Neural progenitor cell (in vitro differentiated cells): Measurements from ENCODE around the gene RPH3AL.

Source experiments
- EZH2phosphoT487 ChIP-seq: fragments of 200-600 bp; sonication (generic); IDR thresholded peaks from 2 replicates; pipeline ENCODE4 v1.6.1; 2017; ENCODE audit warnings: antibody characterized with exemption
- TF ChIP-seq, protein P1 (sequence below): fragments of 200-600 bp; sonication (generic); IDR thresholded peaks from 2 replicates; pipeline ENCODE4 v1.5.1; 2017; ENCODE audit warnings: antibody characterized with exemption, mild to moderate bottlenecking

GRCh38 chr17:206941-207560 lies 145.6 kb downstream of the RPH3AL start:
- TF ChIP-seq, protein P1, sequence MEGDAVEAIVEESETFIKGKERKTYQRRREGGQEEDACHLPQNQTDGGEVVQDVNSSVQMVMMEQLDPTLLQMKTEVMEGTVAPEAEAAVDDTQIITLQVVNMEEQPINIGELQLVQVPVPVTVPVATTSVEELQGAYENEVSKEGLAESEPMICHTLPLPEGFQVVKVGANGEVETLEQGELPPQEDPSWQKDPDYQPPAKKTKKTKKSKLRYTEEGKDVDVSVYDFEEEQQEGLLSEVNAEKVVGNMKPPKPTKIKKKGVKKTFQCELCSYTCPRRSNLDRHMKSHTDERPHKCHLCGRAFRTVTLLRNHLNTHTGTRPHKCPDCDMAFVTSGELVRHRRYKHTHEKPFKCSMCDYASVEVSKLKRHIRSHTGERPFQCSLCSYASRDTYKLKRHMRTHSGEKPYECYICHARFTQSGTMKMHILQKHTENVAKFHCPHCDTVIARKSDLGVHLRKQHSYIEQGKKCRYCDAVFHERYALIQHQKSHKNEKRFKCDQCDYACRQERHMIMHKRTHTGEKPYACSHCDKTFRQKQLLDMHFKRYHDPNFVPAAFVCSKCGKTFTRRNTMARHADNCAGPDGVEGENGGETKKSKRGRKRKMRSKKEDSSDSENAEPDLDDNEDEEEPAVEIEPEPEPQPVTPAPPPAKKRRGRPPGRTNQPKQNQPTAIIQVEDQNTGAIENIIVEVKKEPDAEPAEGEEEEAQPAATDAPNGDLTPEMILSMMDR, result no peak
- no peak for TF ChIP-seq EZH2phosphoT487
